ENCODE measurements around the gene SOWAHA. TPM values are rescaled to one million over a fixed set of nuclear protein-coding genes. Genes with fewer than 3 reads are reported as not detected.
"Not testable (repeated sequence)": the region's sequence is repeated elsewhere in the genome, so short reads cannot be mapped to it uniquely, and the experiment has no call there.

SOWAHA gene
- polyA plus RNA-seq, 1 donor from 2014 or later: 23.4 TPM

DNA sequence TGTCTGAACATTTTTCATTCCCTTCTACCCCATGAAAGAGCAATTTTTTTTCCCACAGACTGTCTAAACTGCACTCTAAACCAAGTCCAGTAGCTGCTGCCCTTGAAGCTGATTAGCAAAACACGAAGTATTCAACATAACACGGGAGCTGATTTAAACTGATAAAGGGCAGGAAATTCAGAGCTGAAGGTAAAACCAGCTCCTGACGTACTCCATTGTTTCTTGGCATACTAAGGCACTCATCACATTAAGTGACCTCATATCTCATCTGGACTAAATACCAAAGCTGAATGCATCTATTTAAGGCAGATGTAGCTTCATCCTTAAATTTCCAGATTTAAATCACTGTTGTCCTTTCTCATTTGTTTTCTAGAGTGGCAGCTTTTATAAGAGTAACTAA is 41.2 kb downstream of the SOWAHA start:
- no peaks in the 10 kb centered on the region for H3K27me3 ChIP-seq (ENCODE audit: insufficient read depth, low read depth, low read length)
- no peaks in the 10 kb centered on the region for H3K79me2 ChIP-seq (replicated peaks; ENCODE audit: insufficient read depth, low read length)
- no peaks in the 10 kb centered on the region for H4K20me1 ChIP-seq (ENCODE audit: insufficient read depth)
- H3K36me3 ChIP-seq (ENCODE audit: insufficient read depth, low read length): no peaks in the 10 kb centered on the region
- H2AFZ ChIP-seq (ENCODE audit: low read depth, low read length): no peak overlapping the region
- H3K9ac ChIP-seq (ENCODE audit: low read length): no peak overlapping the region
- no peaks in the 10 kb centered on the region for H3K9me3 ChIP-seq (ENCODE audit: low read length)
- H3F3A ChIP-seq (ENCODE audit: insufficient read depth, low read length, poor library complexity, severe bottlenecking): no peaks in the 10 kb centered on the region
- no peak for TF ChIP-seq RAD21 (conservative IDR thresholded peaks at IDR 0.05)
- TF ChIP-seq, protein P1, sequence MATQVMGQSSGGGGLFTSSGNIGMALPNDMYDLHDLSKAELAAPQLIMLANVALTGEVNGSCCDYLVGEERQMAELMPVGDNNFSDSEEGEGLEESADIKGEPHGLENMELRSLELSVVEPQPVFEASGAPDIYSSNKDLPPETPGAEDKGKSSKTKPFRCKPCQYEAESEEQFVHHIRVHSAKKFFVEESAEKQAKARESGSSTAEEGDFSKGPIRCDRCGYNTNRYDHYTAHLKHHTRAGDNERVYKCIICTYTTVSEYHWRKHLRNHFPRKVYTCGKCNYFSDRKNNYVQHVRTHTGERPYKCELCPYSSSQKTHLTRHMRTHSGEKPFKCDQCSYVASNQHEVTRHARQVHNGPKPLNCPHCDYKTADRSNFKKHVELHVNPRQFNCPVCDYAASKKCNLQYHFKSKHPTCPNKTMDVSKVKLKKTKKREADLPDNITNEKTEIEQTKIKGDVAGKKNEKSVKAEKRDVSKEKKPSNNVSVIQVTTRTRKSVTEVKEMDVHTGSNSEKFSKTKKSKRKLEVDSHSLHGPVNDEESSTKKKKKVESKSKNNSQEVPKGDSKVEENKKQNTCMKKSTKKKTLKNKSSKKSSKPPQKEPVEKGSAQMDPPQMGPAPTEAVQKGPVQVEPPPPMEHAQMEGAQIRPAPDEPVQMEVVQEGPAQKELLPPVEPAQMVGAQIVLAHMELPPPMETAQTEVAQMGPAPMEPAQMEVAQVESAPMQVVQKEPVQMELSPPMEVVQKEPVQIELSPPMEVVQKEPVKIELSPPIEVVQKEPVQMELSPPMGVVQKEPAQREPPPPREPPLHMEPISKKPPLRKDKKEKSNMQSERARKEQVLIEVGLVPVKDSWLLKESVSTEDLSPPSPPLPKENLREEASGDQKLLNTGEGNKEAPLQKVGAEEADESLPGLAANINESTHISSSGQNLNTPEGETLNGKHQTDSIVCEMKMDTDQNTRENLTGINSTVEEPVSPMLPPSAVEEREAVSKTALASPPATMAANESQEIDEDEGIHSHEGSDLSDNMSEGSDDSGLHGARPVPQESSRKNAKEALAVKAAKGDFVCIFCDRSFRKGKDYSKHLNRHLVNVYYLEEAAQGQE (IDR thresholded peaks at IDR 0.05; ENCODE audit: borderline replicate concordance): no peak
- TF ChIP-seq TAF1 (IDR thresholded peaks at IDR 0.05; ENCODE audit: low read depth): no peak
- TF ChIP-seq POLR2AphosphoS5 (IDR thresholded peaks at IDR 0.05): no peak
- TF ChIP-seq, protein P2, sequence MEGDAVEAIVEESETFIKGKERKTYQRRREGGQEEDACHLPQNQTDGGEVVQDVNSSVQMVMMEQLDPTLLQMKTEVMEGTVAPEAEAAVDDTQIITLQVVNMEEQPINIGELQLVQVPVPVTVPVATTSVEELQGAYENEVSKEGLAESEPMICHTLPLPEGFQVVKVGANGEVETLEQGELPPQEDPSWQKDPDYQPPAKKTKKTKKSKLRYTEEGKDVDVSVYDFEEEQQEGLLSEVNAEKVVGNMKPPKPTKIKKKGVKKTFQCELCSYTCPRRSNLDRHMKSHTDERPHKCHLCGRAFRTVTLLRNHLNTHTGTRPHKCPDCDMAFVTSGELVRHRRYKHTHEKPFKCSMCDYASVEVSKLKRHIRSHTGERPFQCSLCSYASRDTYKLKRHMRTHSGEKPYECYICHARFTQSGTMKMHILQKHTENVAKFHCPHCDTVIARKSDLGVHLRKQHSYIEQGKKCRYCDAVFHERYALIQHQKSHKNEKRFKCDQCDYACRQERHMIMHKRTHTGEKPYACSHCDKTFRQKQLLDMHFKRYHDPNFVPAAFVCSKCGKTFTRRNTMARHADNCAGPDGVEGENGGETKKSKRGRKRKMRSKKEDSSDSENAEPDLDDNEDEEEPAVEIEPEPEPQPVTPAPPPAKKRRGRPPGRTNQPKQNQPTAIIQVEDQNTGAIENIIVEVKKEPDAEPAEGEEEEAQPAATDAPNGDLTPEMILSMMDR (IDR thresholded peaks at IDR 0.05; ENCODE audit: poor library complexity, severe bottlenecking): no peak
- TF ChIP-seq EP300 (conservative IDR thresholded peaks at IDR 0.05; ENCODE audit: poor library complexity, severe bottlenecking): no peak
- no peak for TF ChIP-seq MXI1 (conservative IDR thresholded peaks at IDR 0.05; ENCODE audit: poor library complexity, severe bottlenecking)
- TF ChIP-seq SMC3 (conservative IDR thresholded peaks at IDR 0.05; ENCODE audit: poor library complexity): no peak
- no peak for TF ChIP-seq EZH2 (IDR thresholded peaks at IDR 0.05; ENCODE audit: borderline replicate concordance, insufficient read depth, low read length, poor library complexity, severe bottlenecking)
- H3K4me2 ChIP-seq (ENCODE audit: low read length): no peak overlapping the region
- no peaks in the 10 kb centered on the region for H3K9me2 ChIP-seq (ENCODE audit: insufficient read depth, low read length)
- no peak overlapping the region for H3K4me3 ChIP-seq (ENCODE audit: low read length)
- H3K27ac ChIP-seq (ENCODE audit: low read length): no peak overlapping the region

- H3K27me3 ChIP-seq (ENCODE audit: insufficient read depth, low read depth, low read length); H3K9me3 ChIP-seq (ENCODE audit: low read length); H3K9ac ChIP-seq (ENCODE audit: low read length); H3K4me2 ChIP-seq (ENCODE audit: low read length); H2AFZ ChIP-seq (ENCODE audit: low read depth, low read length); H3K27ac ChIP-seq (ENCODE audit: low read length); H3K79me2 ChIP-seq (replicated peaks; ENCODE audit: insufficient read depth, low read length); H3K4me3 ChIP-seq (ENCODE audit: low read length); H3K9me2 ChIP-seq (ENCODE audit: insufficient read depth, low read length); H4K20me1 ChIP-seq (ENCODE audit: insufficient read depth); H3F3A ChIP-seq (ENCODE audit: insufficient read depth, low read length, poor library complexity, severe bottlenecking); H3K36me3 ChIP-seq (ENCODE audit: insufficient read depth, low read length): not testable (repeated sequence)
These were observed 41.9 kb downstream of the SOWAHA start for GRCh38 chr5:132854992-132855391.

- Histone ChIP-seq H3K9me2 (ENCODE audit: insufficient read depth, low read length) (no peaks in the 10 kb centered on the region), H3K4me3 (ENCODE audit: low read length) (no peak overlapping the region), H3K79me2 (replicated peaks; ENCODE audit: insufficient read depth, low read length) (no peaks in the 10 kb centered on the region), H3K9ac (ENCODE audit: low read length) (no peak overlapping the region), H3K36me3 (ENCODE audit: insufficient read depth, low read length) (no peaks in the 10 kb centered on the region), H3F3A (ENCODE audit: insufficient read depth, low read length, poor library complexity, severe bottlenecking) (no peaks in the 10 kb centered on the region), H3K9me3 (ENCODE audit: low read length) (no peaks in the 10 kb centered on the region), H3K27ac (ENCODE audit: low read length) (no peak overlapping the region), H2AFZ (ENCODE audit: low read depth, low read length) (no peak overlapping the region), H3K27me3 (ENCODE audit: insufficient read depth, low read depth, low read length) (no peaks in the 10 kb centered on the region), H4K20me1 (ENCODE audit: insufficient read depth) (no peaks in the 10 kb centered on the region), H3K4me2 (ENCODE audit: low read length) (no peak overlapping the region)
- TF ChIP-seq, protein P2 (IDR thresholded peaks at IDR 0.05; ENCODE audit: poor library complexity, severe bottlenecking): no peak
- TF ChIP-seq EZH2 (IDR thresholded peaks at IDR 0.05; ENCODE audit: borderline replicate concordance, insufficient read depth, low read length, poor library complexity, severe bottlenecking): no peak
These were observed 42.9 kb downstream of the SOWAHA start for GRCh38 chr5:132856011-132856410.

Measured in neural cell (in vitro differentiated cells).